BJ (cell line): Measurements from ENCODE around the gene TMEM126A. TPM values are rescaled to one million over a fixed set of nuclear protein-coding genes. Genes with fewer than 3 reads are reported as not detected.

Source experiments
- CTCF ChIA-PET: fragments of 350-600 bp; formaldehyde crosslinking; extraction: SDS; loops from one replicate; lab custom pipeline; 2021; ENCODE audit warnings: antibody characterized with exemption, inconsistent platforms; lab: Yijun Ruan, JAX
- POLR2A ChIA-PET: fragments of 300-600 bp; sonication (Branson Sonifier 250); formaldehyde crosslinking; extraction: SDS; loops from one replicate; lab custom pipeline; 2021; ENCODE audit warnings: antibody characterized with exemption; lab: Charles Lee
- DNase-seq: peaks from one replicate; pipeline ENCODE4 v3.0.0-alpha.2; 2011; ENCODE audit warnings: low read depth
- H3K27me3 ChIP-seq: 2 replicates; pipeline ENCODE4 v1.6.0; 2011; ENCODE audit warnings: low read length; ENCODE audit not compliant: control insufficient read depth, insufficient read depth
- H3K36me3 ChIP-seq: 2 replicates; pipeline ENCODE4 v1.5.1; 2011; ENCODE audit warnings: low read length; ENCODE audit not compliant: control insufficient read depth, insufficient read depth
- H3K4me3 ChIP-seq: 2 replicates; pipeline ENCODE4 v1.5.1; 2011; ENCODE audit warnings: low read depth, mild to moderate bottlenecking, control low read depth, low read length
- polyA plus RNA-seq: library from polyadenylated mRNA; depleted of rRNA; stranded (reverse); fragments of >200 nt; gene quantifications from 2 replicates; pipeline ENCODE4 v1.2.3, GENCODE V29; 2011; rRNA removed
- TF ChIP-seq, protein P1 (sequence below): IDR thresholded peaks from 2 replicates; pipeline ENCODE4 v1.5.1; 2011; ENCODE audit warnings: low read depth, mild to moderate bottlenecking, control low read depth, inconsistent platforms, low read length, moderate library complexity; ENCODE audit not compliant: insufficient read depth

Gene TMEM126A
- polyA plus RNA-seq, 1 experiment: 27.7 TPM

DNA sequence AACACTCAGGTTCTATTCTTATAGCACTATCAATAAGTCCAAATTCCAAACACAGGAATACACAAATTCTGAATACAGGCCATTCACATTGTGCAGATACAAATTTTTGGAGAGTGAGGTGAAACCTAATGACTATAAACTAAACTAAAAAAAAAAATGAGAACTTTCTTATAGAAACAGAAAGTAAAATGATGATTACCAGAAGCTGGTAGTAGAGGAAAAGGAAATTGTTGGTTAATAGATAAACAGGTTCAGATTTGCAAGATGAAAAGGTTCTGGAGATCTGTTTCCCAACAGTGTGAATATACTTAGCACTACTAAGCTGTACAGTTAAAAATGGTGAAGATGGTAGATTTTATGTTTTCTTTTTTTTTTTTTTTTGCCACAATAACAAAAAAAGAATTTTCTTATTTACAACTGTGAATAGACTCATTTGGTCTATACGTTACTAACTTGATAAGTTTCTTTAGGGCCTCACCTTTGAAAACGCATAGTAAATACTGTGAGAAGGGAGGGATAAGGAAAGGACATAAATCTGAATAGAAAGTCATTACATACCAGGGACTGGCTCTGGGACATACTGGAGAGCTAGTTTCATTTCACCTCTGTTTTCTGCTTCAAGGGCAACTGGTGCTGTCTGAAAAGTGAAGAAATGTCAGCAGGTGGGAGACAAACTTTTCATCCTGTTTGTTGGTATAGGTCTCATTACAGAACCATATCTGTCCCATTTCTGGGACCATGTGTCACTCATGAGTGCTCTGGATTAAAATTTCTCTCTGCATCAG is 52.4 kb downstream of the TMEM126A start:
- Histone ChIP-seq H3K36me3 (peaks cover 6% of the 10 kb centered on the region), H3K27me3 (no peaks in the 10 kb centered on the region), H3K4me3 (no peak overlapping the region)
- POLR2A ChIA-PET: no interaction called here
- TF ChIP-seq, protein P1, sequence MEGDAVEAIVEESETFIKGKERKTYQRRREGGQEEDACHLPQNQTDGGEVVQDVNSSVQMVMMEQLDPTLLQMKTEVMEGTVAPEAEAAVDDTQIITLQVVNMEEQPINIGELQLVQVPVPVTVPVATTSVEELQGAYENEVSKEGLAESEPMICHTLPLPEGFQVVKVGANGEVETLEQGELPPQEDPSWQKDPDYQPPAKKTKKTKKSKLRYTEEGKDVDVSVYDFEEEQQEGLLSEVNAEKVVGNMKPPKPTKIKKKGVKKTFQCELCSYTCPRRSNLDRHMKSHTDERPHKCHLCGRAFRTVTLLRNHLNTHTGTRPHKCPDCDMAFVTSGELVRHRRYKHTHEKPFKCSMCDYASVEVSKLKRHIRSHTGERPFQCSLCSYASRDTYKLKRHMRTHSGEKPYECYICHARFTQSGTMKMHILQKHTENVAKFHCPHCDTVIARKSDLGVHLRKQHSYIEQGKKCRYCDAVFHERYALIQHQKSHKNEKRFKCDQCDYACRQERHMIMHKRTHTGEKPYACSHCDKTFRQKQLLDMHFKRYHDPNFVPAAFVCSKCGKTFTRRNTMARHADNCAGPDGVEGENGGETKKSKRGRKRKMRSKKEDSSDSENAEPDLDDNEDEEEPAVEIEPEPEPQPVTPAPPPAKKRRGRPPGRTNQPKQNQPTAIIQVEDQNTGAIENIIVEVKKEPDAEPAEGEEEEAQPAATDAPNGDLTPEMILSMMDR: no peak
- CTCF ChIA-PET: interaction anchor here (0.6 kb wide), 1 partner anchor 368 kb away, joined by 6 read pairs; no protein-coding TSS in a partner anchor
- no peak for DNase-seq

DNA sequence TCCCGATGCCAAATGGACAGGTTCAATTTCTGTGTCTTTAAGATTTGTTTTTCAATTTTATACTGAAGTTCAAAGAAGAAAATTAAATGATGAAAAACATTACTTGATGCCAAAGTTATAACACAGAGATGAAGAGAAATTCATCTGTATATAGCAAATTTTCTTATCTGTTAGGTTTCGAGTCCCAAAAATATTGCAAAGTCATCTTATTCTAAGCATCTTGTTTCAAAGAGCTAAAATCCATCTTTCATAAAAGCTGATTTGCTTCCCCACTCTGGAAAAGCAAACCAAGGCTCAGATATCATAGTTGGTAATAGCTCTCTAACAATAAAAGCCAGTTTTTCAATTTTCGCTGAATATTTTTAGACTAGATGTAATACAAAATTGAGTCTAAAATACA is 57.2 kb downstream of the TMEM126A start:
- Histone ChIP-seq H3K27me3 (no peaks in the 10 kb centered on the region), H3K36me3 (peaks cover 2% of the 10 kb centered on the region; the same call in 1 of the 2 replicates), H3K4me3 (no peak overlapping the region)
- POLR2A ChIA-PET: no interaction called here
- CTCF ChIA-PET: interaction anchor here (1.2 kb wide), 1 partner anchor 150 kb away, joined by 3 read pairs; no protein-coding TSS in a partner anchor
- TF ChIP-seq, protein P1: no peak
- no peak for DNase-seq

DNA sequence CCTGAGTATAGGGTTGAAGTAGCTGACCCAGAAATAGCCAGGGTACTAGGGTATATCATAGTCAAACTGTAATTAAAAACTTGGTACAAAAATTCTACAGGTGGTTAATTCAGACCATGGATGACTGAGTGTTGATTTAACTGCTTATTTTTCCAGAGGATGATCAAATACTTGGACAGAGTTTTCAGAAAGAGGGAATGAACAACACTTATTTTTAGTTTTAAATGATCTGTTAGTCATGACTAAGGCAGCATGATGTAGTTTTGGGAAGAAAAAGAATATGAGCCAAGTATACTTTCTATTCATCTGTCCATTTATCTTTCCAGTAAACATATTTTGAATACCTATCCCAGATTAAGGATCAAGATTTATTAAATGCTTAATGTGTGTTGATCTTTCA is 58.0 kb downstream of the TMEM126A start:
- H3K36me3 ChIP-seq: peaks cover 2% of the 10 kb centered on the region; the same call in 1 of the 2 replicates
- ChIA-PET CTCF (interaction anchor here (1.2 kb wide), 1 partner anchor 149 kb away, joined by 3 read pairs; no protein-coding TSS in a partner anchor), POLR2A (no interaction called here)
- H3K4me3 ChIP-seq: no peak overlapping the region
- peak; percentile 39 for DNase-seq
- TF ChIP-seq, protein P1: no peak
- H3K27me3 ChIP-seq: no peaks in the 10 kb centered on the region

Other genes starting within 250 kb of the TMEM126A start
- 0.28 and 0.31 TPM in 2 replicates for gene DLG2, start 20.6 kb upstream of the TMEM126A start, polyA plus RNA-seq
- gene TMEM126B, start 19.4 kb upstream of the TMEM126A start, polyA plus RNA-seq: 21.6 and 44.6 TPM in 2 replicates
- 15.4 and 18.8 TPM in 2 replicates for gene CREBZF, start 17.2 kb downstream of the TMEM126A start, polyA plus RNA-seq
- 0.85 and 1.1 TPM in 2 replicates for gene CCDC89, start 38.2 kb downstream of the TMEM126A start, polyA plus RNA-seq
- gene SYTL2, start 163.2 kb downstream of the TMEM126A start, polyA plus RNA-seq: 43.5 and 70.9 TPM in 2 replicates
- not detected in 2 replicates for gene CCDC83, start 207.4 kb downstream of the TMEM126A start, polyA plus RNA-seq